ENCODE results near the gene TMEM123.

- TF ChIP-seq CTCF (conservative IDR thresholded peaks at IDR 0.05 in 1 of 2, IDR thresholded peaks at IDR 0.05 in 1 of 2; ENCODE audit: extremely low read depth in 1 of 2, insufficient read depth in 1 of 2, low read depth in 1 of 2, low read length in 2 of 2) (no peak), EZH2 (IDR thresholded peaks at IDR 0.05; ENCODE audit: borderline replicate concordance, low read length) (no peak)
These were observed 46.5 kb downstream of the TMEM123 start for GRCh38 chr11:102406099-102406498.

Data from mammary epithelial cell (primary cell).